Measurements from ENCODE around the gene DCDC2.
A peak's percentile ranks its signal among the peaks of the same experiment; 100 is the strongest.
"Not testable (repeated sequence)": the region's sequence is repeated elsewhere in the genome, so short reads cannot be mapped to it uniquely, and the experiment has no call there.

Gene DCDC2

GRCh38 chr6:24376871-24377270 lies 19.0 kb upstream of the DCDC2 start:
- no peak overlapping the region for H3K27ac ChIP-seq (replicated peaks)
- DNase-seq (ENCODE audit: low read depth in 1 of 2, low spot score in 1 of 2) = no peak
- no peak overlapping the region for H3K4me3 ChIP-seq (replicated peaks; ENCODE audit: insufficient read depth, low read length)
- no peak for TF ChIP-seq SPI1 (IDR thresholded peaks at IDR 0.05; ENCODE audit: borderline replicate concordance, low read depth)
- TF ChIP-seq GABPA (IDR thresholded peaks at IDR 0.05; ENCODE audit: low read depth) = no peak
- no peaks in the 10 kb centered on the region for H3K27me3 ChIP-seq (ENCODE audit: insufficient read depth, poor library complexity, severe bottlenecking)

GRCh38 chr6:24374612-24375011 lies 16.8 kb upstream of the DCDC2 start:
- TF ChIP-seq SPI1 (IDR thresholded peaks at IDR 0.05; ENCODE audit: borderline replicate concordance, low read depth) (no peak), GABPA (IDR thresholded peaks at IDR 0.05; ENCODE audit: low read depth) (no peak)
- no peak for DNase-seq (ENCODE audit: low read depth in 1 of 2, low spot score in 1 of 2)
- Histone ChIP-seq H3K27me3 (ENCODE audit: insufficient read depth, poor library complexity, severe bottlenecking) (no peaks in the 10 kb centered on the region), H3K4me3 (replicated peaks; ENCODE audit: insufficient read depth, low read length) (no peak overlapping the region), H3K27ac (replicated peaks) (no peak overlapping the region)

GRCh38 chr6:24365103-24365633 lies 7.3 kb upstream of the DCDC2 start:
- not testable (repeated sequence) for H3K27ac ChIP-seq (replicated peaks); H3K4me3 ChIP-seq (replicated peaks; ENCODE audit: insufficient read depth, low read length); DNase-seq (ENCODE audit: low read depth in 1 of 2, low spot score in 1 of 2); H3K27me3 ChIP-seq (ENCODE audit: insufficient read depth, poor library complexity, severe bottlenecking)

GRCh38 chr6:24362363-24362762 lies 4.5 kb upstream of the DCDC2 start:
- not testable (repeated sequence) for DNase-seq (ENCODE audit: low read depth in 1 of 2, low spot score in 1 of 2); H3K4me3 ChIP-seq (replicated peaks; ENCODE audit: insufficient read depth, low read length); H3K27me3 ChIP-seq (ENCODE audit: insufficient read depth, poor library complexity, severe bottlenecking); H3K27ac ChIP-seq (replicated peaks)

- no peaks in the 10 kb centered on the region for H3K27me3 ChIP-seq (ENCODE audit: insufficient read depth, poor library complexity, severe bottlenecking)
- TF ChIP-seq REST (IDR thresholded peaks at IDR 0.05; ENCODE audit: insufficient replicate concordance, low read depth) = no peak
- no peak; the same call in 1 of the 2 replicates for TF ChIP-seq POLR2AphosphoS5 (IDR thresholded peaks at IDR 0.05; ENCODE audit: low read depth)
- TF ChIP-seq CTCF (IDR thresholded peaks at IDR 0.05; ENCODE audit: insufficient read depth, low read length) = peak; percentile 84
- TF ChIP-seq GABPA (IDR thresholded peaks at IDR 0.05; ENCODE audit: low read depth) = no peak
- TF ChIP-seq SPI1 (IDR thresholded peaks at IDR 0.05; ENCODE audit: borderline replicate concordance, low read depth) = no peak
- H3K4me3 ChIP-seq (replicated peaks; ENCODE audit: insufficient read depth, low read length) = peak overlapping the region; percentile 44
- peak overlapping the region; percentile 52 for H3K27ac ChIP-seq (replicated peaks)
- peak; percentile 72 to 86 for DNase-seq (ENCODE audit: low read depth in 1 of 2, low spot score in 1 of 2)
These were observed 2.0 kb upstream of the DCDC2 start for GRCh38 chr6:24359640-24360454.

GRCh38 chr6:24358219-24358821 lies 461 bp upstream of the DCDC2 start:
- no peak for DNase-seq (ENCODE audit: low read depth in 1 of 2, low spot score in 1 of 2)
- H3K27ac ChIP-seq (replicated peaks) = no peak overlapping the region
- no peak for TF ChIP-seq GABPA (IDR thresholded peaks at IDR 0.05; ENCODE audit: low read depth)
- TF ChIP-seq POLR2AphosphoS5 (IDR thresholded peaks at IDR 0.05; ENCODE audit: low read depth) = no peak
- TF ChIP-seq CTCF (IDR thresholded peaks at IDR 0.05; ENCODE audit: insufficient read depth, low read length) = no peak
- TF ChIP-seq SPI1 (IDR thresholded peaks at IDR 0.05; ENCODE audit: borderline replicate concordance, low read depth) = no peak
- no peak for TF ChIP-seq REST (IDR thresholded peaks at IDR 0.05; ENCODE audit: insufficient replicate concordance, low read depth)
- H3K27me3 ChIP-seq (ENCODE audit: insufficient read depth, poor library complexity, severe bottlenecking) = peaks cover 5% of the 10 kb centered on the region
- H3K4me3 ChIP-seq (replicated peaks; ENCODE audit: insufficient read depth, low read length) = no peak overlapping the region

Data from HL-60 (cell line).